Choroid plexus epithelial cell (primary cell): ENCODE results near the gene DDX5.

ENCODE experiments used
- DNase-seq: peaks from one replicate; pipeline ENCODE4 v3.0.0-alpha.2; 2010; ENCODE audit warnings: low read depth
- H3K4me3 ChIP-seq: 2 replicates; pipeline ENCODE4 v1.5.1; 2011; ENCODE audit warnings: low read depth, mild to moderate bottlenecking, control low read depth, low read length, moderate library complexity
- TF ChIP-seq, protein P1 (sequence below): conservative IDR thresholded peaks from 2 replicates; pipeline ENCODE4 v1.5.1; 2011; ENCODE audit warnings: low read depth, mild to moderate bottlenecking, control low read depth, inconsistent platforms, low read length, moderate library complexity

DDX5 gene

GRCh38 chr17:64515419-64515818 lies 9.3 kb upstream of the DDX5 start:
- TF ChIP-seq, protein P1, sequence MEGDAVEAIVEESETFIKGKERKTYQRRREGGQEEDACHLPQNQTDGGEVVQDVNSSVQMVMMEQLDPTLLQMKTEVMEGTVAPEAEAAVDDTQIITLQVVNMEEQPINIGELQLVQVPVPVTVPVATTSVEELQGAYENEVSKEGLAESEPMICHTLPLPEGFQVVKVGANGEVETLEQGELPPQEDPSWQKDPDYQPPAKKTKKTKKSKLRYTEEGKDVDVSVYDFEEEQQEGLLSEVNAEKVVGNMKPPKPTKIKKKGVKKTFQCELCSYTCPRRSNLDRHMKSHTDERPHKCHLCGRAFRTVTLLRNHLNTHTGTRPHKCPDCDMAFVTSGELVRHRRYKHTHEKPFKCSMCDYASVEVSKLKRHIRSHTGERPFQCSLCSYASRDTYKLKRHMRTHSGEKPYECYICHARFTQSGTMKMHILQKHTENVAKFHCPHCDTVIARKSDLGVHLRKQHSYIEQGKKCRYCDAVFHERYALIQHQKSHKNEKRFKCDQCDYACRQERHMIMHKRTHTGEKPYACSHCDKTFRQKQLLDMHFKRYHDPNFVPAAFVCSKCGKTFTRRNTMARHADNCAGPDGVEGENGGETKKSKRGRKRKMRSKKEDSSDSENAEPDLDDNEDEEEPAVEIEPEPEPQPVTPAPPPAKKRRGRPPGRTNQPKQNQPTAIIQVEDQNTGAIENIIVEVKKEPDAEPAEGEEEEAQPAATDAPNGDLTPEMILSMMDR: no peak
- no peak for DNase-seq
- H3K4me3 ChIP-seq: no peak overlapping the region

GRCh38 chr17:64509179-64509578 lies 3.1 kb upstream of the DDX5 start:
- DNase-seq: no peak
- no peak overlapping the region for H3K4me3 ChIP-seq
- TF ChIP-seq, protein P1: no peak

DNA sequence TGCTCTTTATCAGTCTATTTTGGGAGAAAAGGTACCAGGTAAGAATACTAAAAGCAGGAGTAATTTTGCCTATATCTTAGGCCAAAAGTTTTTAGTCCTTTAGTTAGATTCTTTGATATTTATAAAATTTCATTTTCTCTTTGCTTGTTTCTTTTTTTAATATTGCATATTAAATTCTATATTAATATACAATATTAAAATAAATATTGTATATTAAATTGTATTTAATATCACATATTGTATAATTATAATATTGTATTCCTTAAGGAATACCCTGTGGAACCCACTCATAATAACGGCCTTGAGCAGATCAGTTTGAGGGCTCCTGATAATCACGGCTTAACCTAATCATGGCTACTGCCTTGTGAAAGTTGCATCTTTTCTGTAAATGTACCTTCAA lies 2.6 kb upstream of the DDX5 start:
- H3K4me3 ChIP-seq: peak overlapping the region; percentile 100
- DNase-seq: no peak
- TF ChIP-seq, protein P1: no peak

GRCh38 chr17:64507413-64507782 lies 1.3 kb upstream of the DDX5 start:
- TF ChIP-seq, protein P1: peak; percentile 61
- peak overlapping the region; percentile 100 for H3K4me3 ChIP-seq
- DNase-seq: peak; percentile 87

- TF ChIP-seq, protein P1: no peak
- peak; percentile 99 for DNase-seq
- peak within 1 kb of the TSS; percentile 100 for H3K4me3 ChIP-seq
These were observed 705 bp upstream of the DDX5 start, which contains the start of gene CEP95 for GRCh38 chr17:64506576-64507412. TSS of gene CEP95 (plus strand) at chr17:64506977. CDS start at chr17:64507098, 121 bp downstream.

GRCh38 chr17:64505340-64506200 lies 519 bp downstream of the DDX5 start:
- TF ChIP-seq, protein P1: no peak
- peak; percentile 94 for DNase-seq
- H3K4me3 ChIP-seq: peak overlapping the region; percentile 100
